K562 (cell line): Measurements from ENCODE around the gene PTPN1. TPM values are rescaled to one million over a fixed set of nuclear protein-coding genes. Genes with fewer than 3 reads are reported as not detected.

Experiments used
- BCOR ChIP-seq: fragments of 450-650 bp; IDR thresholded peaks from 2 replicates; pipeline ENCODE4 v1.6.1; 2016
- CBX5 ChIP-seq: IDR thresholded peaks from 2 replicates; pipeline ENCODE4 v1.6.1; 2014; ENCODE audit warnings: low read depth, borderline replicate concordance
- CREB3L1 ChIP-seq: fragments of 450-650 bp; IDR thresholded peaks from 2 replicates; pipeline ENCODE4 v1.6.1; 2014; ENCODE audit warnings: low read depth, mild to moderate bottlenecking, moderate library complexity, borderline replicate concordance
- CREBBP ChIP-seq: IDR thresholded peaks from one replicate; pipeline ENCODE4 v1.6.1; 2012; ENCODE audit warnings: low read depth, mild to moderate bottlenecking, control low read depth, inconsistent platforms, low read length
- ELF4 ChIP-seq: fragments of 450-650 bp; formaldehyde crosslinking; IDR thresholded peaks from 2 replicates; pipeline ENCODE4 v1.4.0; 2022; ENCODE audit warnings: missing genetic modification characterization
- ELK1 ChIP-seq: sonication (generic); formaldehyde crosslinking; IDR thresholded peaks from 2 replicates; pipeline ENCODE4 v1.8.1; 2022; ENCODE audit warnings: missing genetic modification reagents
- GTF2A2 ChIP-seq: IDR thresholded peaks from 2 replicates; pipeline ENCODE4 v1.6.1; 2016; ENCODE audit warnings: mild to moderate bottlenecking, missing genetic modification characterization, missing compliant biosample characterization
- HNRNPLL ChIP-seq: fragments of 200-400 bp; formaldehyde crosslinking; IDR thresholded peaks from 2 replicates; pipeline ENCODE4 v1.6.1; 2017; ENCODE audit warnings: low read length, low read depth, mild to moderate bottlenecking; ENCODE audit not compliant: poor library complexity, severe bottlenecking
- ILK ChIP-seq: fragments of 450-650 bp; IDR thresholded peaks from 2 replicates; pipeline ENCODE4 v1.6.1; 2016; ENCODE audit warnings: missing genetic modification characterization, low read depth, mild to moderate bottlenecking, missing compliant biosample characterization, moderate library complexity, borderline replicate concordance
- IRF9 ChIP-seq: fragments of 450-650 bp; IDR thresholded peaks from 2 replicates; pipeline ENCODE4 v1.6.1; 2016; ENCODE audit warnings: missing biosample characterization, missing genetic modification characterization
- MNT ChIP-seq, 2 experiments: fragments of 450-650 bp; conservative IDR thresholded peaks; 2 replicates each; pipeline ENCODE4 v1.6.1; 2017; ENCODE audit warnings: mild to moderate bottlenecking in 2 of 2, moderate library complexity in 2 of 2
- NONO ChIP-seq, 2 experiments: fragments of 200-400 bp in 1 of 2; fragments of 450-650 bp in 1 of 2; formaldehyde crosslinking in 1 of 2; IDR thresholded peaks; 2 replicates each; pipeline ENCODE4 v1.6.1; 2017; ENCODE audit warnings: low read depth in 2 of 2, mild to moderate bottlenecking in 2 of 2, moderate library complexity in 2 of 2, low read length in 1 of 2
- POLR2B ChIP-seq: fragments of 450-650 bp; IDR thresholded peaks from 2 replicates; pipeline ENCODE4 v1.6.1; 2018; ENCODE audit warnings: low read depth; ENCODE audit not compliant: partially characterized antibody
- PPARD ChIP-seq: fragments of 250-450 bp; sonication (Bioruptor Pico); IDR thresholded peaks from 2 replicates; pipeline ENCODE4 v1.8.0; 2022; ENCODE audit warnings: inconsistent platforms, mild to moderate bottlenecking, moderate library complexity
- SAP30 ChIP-seq: fragments of 200-600 bp; sonication (generic); IDR thresholded peaks from 2 replicates; pipeline ENCODE4 v1.6.1; 2012; ENCODE audit warnings: borderline replicate concordance, low read depth, mild to moderate bottlenecking, moderate library complexity, low read length, control low read depth, inconsistent platforms; ENCODE audit not compliant: insufficient read depth, poor library complexity, severe bottlenecking
- SETDB1 ChIP-seq: IDR thresholded peaks from one replicate; pipeline ENCODE4 v1.6.1; 2012; ENCODE audit warnings: low read length, control low read depth, inconsistent platforms
- SMARCA5 ChIP-seq: fragments of 450-650 bp; IDR thresholded peaks from 2 replicates; pipeline ENCODE4 v1.6.1; 2016
- TAL1 ChIP-seq: fragments of 450-650 bp; IDR thresholded peaks from 2 replicates; pipeline ENCODE4 v1.6.1; 2016; ENCODE audit warnings: mild to moderate bottlenecking
- TARDBP ChIP-seq: fragments of 450-650 bp; IDR thresholded peaks from 2 replicates; pipeline ENCODE4 v1.6.1; 2016
- VEZF1 ChIP-seq: fragments of 200-800 bp; sonication (Bioruptor generic); IDR thresholded peaks from 2 replicates; pipeline ENCODE4 v1.6.1; 2017; ENCODE audit warnings: missing genetic modification characterization, missing compliant biosample characterization
- ZFP1 ChIP-seq: fragments of 450-650 bp; formaldehyde crosslinking; IDR thresholded peaks from 2 replicates; pipeline ENCODE4 v1.4.0; 2020; ENCODE audit warnings: mild to moderate bottlenecking, mixed read lengths
- ZFPM2 ChIP-seq: fragments of 250-450 bp; sonication (Bioruptor Pico); IDR thresholded peaks from 2 replicates; pipeline ENCODE4 v1.5.1; 2022; ENCODE audit warnings: mild to moderate bottlenecking
- polyA plus RNA-seq, 8 experiments: library from polyadenylated mRNA; depleted of rRNA in 4 of 8; stranded (reverse) in 5 of 8; unstranded in 3 of 8; fragments of >200 nt; fragmentation: Nextera tagmentation in 2 of 8; fragmentation: Illumina TruSeq in 1 of 8; extraction: Ambion mirVana in 2 of 8; extraction: Trizol in 1 of 8; gene quantifications; 2 replicates each; pipeline versions ENCODE4 v1.2.1 to v1.2.3, GENCODE V29; 2011 to 2014; ENCODE audit warnings: inconsistent platforms in 1 of 8, missing spikeins in 1 of 8
- total RNA-seq, 7 experiments: library from RNA; depleted of rRNA in 6 of 7; stranded (reverse); fragments of >200 nt in 6 of 7; fragmentation: Illumina TruSeq in 2 of 7; extraction: Trizol in 2 of 7; gene quantifications; 2 replicates each; pipeline versions ENCODE4 v1.2.1 to v1.2.3, GENCODE V29; 2011 to 2021; ENCODE audit warnings: low replicate concordance in 1 of 7

PTPN1 gene
- total and polyA plus RNA-seq, 9 of the 15 experiments (the other 6 are each of a cell fraction or from before 2014, with no cell fraction given): 11.0 to 85.3 (median 54.0) TPM

- TF ChIP-seq SETDB1: no peak
- TF ChIP-seq CBX5: no peak
- TF ChIP-seq ILK (tag): no peak
- no peak for TF ChIP-seq CREBBP
- no peak for TF ChIP-seq ZFP1 (CRISPR knock-in tag)
- TF ChIP-seq SAP30: peak; percentile 79
- TF ChIP-seq HNRNPLL: peak; percentile 41
- TF ChIP-seq ELK1 (CRISPR knock-in tag): no peak
- peak; percentile 42 to 62; a peak in 2 of 4 replicates for TF ChIP-seq NONO (IDR thresholded peaks at IDR 0.05; ENCODE audit: low read depth in 2 of 2, low read length in 1 of 2)
- TF ChIP-seq MNT (conservative IDR thresholded peaks at IDR 0.05): peak; percentile 85 to 90
- no peak for TF ChIP-seq SMARCA5
- peak; percentile 78 for TF ChIP-seq BCOR
- 0 out of 2 replicates have a peak, but pooled peaks have one; percentile 62 for TF ChIP-seq TARDBP
- TF ChIP-seq PPARD (CRISPR knock-in tag): no peak
- TF ChIP-seq TAL1: no peak
- peak; percentile 91 for TF ChIP-seq POLR2B
- peak; percentile 63; the same call in 1 of the 2 replicates for TF ChIP-seq ELF4 (CRISPR knock-in tag)
- TF ChIP-seq VEZF1 (CRISPR knock-in tag): peak; percentile 53
- no peak for TF ChIP-seq GTF2A2 (tag)
- TF ChIP-seq IRF9 (tag): no peak
- peak; percentile 87 for TF ChIP-seq CREB3L1
- no peak for TF ChIP-seq ZFPM2 (CRISPR knock-in tag)
Measured at GRCh38 chr20:50509923-50510705, at the start of gene PTPN1 (continued).
